HG03439 (cell line): Measurements from ENCODE around the gene FCN3.

ENCODE experiments used
- ATAC-seq: cut with Tn5 transposase; IDR thresholded peaks from one replicate; pipeline ENCODE4 v1.9.1; 2021; ENCODE audit warnings: mild to moderate bottlenecking, moderate library complexity; ENCODE audit not compliant: unreplicated experiment

Gene FCN3

DNA sequence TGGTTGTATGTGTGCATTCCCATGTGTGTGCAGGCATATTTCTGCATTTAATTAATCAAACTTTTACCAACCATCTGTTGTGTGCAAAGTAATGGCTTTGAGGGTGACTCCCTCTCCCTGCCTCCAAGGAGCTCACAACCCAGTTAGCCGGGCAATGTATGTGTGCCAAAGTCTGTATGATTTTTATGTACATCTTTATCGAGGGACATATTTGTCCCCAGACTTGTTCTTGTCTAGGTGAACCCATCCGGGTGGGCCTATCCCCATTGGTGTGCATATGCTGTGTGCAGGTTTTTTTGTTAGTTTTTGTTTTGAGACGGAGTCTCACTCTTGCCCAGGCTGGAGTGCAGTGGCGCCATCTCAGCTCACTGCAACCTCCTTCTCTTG lies 31.0 kb downstream of the FCN3 start:
- no peak for ATAC-seq

DNA sequence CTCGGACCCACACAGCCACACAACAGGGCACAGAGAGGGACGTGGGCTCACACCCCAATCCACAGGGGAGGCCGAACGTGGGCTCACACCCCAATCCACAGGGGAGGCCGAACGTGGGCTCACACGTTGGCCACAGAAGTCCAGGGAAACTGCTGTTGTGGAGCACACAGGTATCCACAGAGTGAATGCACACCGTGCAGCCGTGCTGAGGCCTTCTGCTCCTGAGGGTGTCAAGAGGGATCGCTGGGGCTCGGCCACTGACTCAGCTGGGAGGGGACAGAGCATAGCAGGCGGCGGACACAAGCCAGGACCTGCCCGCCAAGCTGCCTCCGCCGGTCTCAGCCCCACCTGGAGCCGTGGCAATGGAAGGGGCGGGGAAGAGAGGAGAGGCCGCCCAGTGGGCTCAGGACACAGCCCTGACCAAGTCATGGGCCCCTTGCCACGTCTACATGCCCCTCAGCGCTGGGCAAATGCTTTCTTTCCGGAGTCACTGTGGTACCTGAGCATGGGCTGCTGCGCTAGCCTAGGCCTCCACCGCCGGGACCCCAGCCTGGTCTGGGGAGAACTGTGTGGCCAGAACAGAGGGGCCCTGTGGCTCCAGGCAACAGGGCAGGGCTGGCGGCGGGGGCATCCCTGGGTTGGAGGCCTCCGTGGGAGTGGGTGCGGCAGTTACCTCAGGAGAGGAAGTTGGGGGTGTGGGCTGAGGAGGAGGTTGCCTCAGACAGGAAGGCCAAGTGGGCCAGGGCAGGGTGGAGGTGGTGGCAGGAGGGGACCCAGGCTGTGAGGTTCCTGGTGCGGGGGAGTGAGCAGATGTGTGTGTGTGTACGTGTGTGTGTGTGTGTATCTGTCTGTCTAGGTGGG lies 31.6 kb downstream of the FCN3 start:
- no peak for ATAC-seq

DNA sequence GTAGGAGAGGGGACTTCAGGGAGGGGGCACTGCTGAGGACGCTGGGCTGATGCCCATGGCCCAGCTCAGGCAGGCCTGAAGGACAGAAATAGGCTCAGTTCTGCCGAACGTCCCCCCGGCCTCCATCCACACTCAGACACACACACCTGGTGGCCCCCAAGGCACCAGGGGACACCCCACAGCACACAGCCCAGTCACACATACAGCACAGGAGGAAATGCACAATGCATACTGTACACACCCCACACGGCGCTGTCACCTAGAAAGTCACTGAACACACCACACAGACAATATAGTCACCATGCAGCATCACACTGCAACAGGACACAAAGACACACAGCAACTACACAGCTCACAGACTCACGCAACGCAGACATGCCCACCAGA lies 32.2 kb downstream of the FCN3 start:
- no peak for ATAC-seq

DNA sequence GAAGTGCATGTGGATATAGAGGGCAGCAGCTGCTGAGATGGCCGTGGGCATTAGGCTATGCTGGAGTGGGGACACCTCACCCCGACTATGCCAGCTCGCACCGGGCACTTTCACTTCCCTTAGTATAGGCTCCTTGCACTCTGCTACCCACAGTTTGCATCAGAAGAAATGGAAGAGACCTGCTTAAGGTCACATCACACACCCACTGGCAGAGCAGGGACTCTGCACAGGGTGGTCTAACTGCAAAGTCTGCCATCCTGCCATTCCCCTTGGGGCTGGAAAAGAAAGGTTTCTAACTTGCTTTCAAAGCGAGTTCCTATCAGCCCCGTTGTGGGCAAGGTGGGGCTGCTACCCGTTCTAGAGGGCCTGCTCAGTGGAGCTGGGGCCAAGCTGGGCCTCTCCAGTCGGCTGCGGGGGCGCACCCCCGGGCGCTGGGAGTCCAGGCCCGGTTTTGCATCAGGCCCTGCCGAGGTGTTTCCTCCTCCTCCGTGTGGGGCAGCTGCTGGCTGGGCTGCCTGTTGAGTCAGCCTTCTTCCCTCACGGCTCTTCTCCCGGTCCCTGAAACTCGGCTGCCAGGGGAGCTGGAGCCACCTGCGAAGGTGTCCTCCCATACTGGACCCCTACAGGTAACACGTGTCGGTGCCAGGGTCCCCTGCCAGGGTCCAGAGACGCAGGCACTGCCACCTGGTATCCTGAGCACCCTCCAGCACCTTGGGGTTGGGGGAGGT lies 32.9 kb downstream of the FCN3 start, which contains the start of gene SYTL1:
Gene SYTL1 (plus strand): TSS at position 498 of the 728 bp plus-strand sequence. CDS start 3,313 bp downstream, outside the sequence.
- no peak for ATAC-seq

DNA sequence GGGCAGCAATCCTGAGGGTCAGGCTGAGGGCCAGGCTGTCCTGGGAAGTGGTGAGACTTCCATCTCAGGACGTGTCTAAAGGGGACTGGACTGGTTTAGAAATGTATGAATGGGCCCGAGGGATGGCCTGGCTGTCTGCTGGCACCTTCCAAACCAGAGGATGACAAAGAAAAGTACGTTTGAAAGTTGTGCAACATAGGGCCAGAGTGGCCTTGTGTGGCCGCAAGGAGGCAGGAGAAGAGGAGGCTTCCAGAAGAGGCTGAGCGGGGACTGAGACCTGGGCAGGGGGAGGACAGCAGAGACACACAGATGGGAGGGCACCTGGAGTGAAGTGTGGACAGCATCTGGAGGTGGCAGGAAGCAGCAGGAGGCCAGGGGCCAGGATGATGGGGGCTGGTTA lies 35.4 kb downstream of the FCN3 start:
- ATAC-seq: no peak

DNA sequence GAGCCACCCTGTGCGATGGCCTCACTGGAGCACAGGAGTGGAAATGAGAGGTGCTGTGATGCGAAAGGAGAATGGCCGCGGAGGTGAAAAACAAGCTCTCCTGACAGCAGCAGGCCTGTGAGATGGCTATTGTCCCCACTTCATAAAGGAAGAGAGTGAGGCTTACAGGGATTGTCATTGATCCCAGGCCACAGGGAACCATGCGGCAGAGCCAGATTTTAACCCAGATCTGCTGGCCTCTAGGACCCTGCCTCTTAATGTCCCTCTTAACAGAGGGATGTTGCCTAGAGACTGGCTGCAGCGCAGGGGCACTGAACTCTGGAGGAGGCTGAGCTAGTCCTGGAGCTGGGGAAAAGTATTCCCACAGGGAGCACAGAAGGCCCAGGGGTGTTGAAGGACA lies 35.9 kb downstream of the FCN3 start:
- no peak for ATAC-seq

DNA sequence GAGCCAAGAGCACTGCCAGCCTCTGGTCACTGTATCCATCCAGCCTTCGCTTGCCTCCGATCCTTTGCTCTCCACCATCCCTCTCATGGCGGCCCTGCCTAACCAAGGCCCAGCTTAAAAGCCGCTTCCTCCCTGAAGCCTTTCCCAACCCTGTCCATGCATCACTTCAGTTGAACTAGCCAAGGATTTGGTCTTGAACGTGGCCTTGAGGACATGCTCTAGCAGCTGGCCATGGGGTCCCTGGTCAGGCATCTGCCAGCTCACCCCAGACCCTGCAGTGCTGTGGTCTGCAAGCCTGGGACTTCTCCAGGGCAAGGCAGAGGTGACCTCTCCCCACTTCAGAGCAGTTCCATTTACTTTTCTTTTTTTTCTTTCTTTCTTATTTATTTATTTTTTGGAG lies 37.9 kb downstream of the FCN3 start:
- no peak for ATAC-seq

DNA sequence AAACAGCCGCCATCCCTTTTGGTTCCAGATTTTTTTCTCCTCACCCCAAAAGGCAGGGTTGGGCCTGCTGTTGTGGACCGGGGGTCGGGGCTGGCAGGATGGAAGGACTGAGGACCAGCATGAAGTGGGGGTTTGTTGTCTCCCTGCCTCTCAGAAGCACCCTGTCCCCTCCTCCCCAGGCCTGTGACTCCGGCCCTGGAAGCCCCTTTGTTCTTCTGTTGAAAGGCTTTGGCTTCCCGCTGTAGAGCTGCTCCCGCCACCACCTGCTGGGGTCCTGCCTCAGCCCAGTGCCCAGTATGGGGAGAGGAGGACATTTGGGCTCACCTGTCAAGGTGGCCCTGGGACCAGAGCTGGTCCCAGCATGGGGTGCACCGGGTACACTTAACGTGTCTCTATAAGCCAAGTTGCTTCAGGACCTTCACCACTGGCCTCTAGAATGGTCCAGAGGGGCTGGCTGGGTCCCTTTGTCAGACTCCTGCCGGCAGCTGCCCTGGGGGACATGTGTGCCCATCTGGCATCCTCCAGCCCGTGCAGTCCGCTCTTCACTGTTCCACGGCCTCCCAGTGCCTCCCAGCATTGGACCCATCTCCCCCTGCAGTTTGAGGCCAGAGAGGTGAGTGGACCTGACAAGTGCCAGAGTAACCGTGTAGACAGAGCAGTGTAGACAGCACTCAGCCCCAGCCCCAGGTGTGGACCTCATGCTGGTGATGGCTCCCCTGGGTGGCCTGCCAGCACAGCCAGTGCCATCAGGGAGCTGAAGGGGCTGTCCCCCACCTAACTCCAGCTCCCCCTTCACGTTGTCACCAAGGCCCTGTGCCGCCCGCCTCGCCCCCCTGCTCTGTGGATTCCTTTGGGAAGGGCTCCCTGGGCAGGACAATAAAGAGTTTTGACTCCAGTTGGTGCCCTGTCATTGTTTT lies 38.9 kb downstream of the FCN3 start:
- no peak for ATAC-seq

DNA sequence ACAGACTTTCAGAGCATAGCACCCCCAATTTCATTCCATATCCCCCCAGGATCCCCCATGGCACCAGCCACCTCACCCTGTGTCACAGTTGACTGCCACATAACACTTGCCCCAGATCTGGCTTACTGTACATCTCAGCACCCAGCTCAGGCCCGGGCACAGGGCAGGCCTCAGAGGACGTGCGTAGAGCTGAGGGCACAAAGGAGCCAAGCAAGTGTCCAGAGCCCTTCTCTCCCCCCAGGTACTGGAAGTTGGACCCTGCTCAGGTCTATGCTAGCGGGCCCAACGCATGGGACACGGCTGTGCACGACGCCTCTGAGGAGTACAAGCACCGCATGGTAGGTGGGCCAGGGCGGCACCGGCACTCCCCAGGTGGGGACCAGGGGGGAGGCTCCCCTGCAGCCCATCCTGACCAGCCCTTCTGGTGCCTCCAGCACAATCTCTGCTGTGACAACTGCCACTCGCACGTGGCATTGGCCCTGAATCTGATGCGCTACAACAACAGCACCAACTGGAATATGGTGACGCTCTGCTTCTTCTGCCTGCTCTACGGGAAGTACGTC lies 40.8 kb downstream of the FCN3 start:
- ATAC-seq: no peak

DNA sequence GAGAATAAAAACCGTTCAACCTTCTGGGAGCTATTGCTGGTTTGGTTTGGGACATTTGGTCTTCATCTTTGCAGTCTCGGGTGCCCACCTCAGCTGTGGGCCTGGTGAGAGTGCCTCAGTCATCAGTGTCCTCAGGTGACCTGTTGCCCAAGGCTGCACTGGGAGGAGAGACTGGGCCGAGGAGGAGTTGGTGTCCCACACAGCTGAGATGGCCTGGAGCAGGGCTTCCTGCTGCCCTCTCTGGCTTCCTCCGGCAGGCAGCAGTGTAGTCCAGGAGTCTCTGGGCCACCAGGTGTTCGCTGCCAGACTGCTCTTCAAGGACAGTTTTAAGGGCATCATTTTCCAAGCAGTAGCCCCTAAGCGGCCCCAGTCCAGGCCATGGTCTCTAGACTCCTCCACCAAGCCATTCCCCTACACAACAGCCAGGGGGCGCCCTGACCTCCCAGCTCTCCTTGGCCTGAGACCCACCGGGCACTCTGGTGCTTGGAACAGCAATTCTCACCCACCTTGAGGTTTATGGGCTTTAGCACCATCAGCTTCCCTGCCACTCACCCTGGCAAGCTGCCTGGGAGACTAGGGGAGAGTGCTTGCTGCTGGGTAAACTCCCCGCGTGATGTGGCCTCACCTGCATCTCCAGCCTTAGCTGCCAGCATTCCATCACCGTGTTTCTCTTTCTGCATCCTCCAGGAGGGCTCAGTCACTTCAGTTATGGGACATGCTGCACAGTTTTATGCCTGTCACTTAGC lies 41.9 kb downstream of the FCN3 start:
- no peak for ATAC-seq

DNA sequence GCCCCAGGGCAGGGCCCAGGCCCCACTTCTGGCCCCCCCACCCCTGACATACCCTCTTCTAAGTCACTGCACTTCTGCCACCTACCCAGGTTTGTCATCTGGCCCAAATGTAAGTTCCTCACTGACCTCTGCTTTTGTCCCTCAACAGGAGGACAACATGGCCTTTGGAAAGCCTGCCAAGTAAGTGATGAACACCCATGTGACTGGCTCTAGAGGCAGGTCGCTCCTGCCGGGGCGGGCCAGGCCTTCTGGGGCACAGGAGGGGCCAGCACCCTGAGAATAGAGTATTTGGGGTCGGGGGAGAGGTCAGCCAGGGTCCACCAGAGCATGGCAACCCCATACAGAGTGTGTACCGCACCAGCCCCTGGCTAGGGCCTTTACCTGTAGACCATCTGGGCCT lies 42.7 kb downstream of the FCN3 start:
- ATAC-seq: no peak

DNA sequence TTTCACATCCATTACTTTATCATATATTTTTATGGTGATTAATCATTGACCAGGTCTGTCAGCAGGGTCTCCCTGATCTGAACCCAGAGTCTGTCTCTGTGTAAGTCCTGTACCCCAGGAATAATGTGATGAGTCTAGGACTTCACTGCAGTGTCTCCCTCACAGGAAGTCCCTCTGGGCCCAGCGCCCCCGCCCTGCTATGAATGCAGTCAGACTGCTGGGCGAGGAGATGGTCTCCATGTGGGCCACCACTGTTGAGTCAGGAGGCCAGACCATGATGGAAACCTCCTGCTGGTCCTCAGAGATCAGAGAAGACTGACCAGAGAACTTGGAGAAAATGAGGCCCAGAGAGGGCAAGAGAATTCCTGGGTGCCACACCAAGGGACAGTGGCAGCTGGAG lies 43.2 kb downstream of the FCN3 start:
- ATAC-seq: no peak

DNA sequence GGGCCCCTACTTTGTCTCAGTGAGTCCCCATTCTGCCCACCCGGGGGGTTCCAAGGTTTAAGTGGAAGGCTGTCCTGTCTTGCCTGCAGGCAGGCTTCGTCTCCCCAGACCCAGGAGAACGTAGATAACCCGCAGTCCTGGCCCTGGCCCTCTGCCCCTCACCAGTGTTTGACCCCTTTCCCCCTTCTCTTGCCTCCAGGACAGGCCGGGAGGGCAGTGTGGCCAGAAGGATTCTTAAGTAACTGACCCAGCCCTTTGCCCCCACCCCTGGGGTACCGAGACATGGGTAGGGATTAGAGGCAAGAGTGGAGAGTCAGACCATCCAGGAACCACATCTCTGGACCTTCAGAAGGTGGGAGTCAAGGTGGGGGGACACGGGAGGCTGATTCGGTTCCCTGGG lies 43.8 kb downstream of the FCN3 start:
- no peak for ATAC-seq

DNA sequence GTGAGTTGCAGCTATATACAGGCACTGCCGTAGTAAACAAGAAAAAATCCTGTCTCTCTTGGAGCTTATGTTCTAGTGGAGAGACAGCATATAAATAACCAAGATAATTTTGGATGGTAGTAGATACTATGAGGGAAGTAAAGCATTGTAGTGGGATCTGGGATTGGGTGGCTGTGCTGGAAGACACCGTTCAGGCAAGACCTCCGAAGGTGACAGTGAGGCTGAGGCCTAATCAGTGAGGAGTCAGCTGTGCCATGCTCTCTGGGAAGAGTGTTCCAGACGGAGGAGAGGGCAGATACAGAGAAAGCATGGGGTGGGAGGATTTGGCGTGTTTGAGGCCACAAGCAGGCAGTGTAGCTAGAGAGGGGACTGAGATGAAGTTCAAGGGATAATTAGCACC lies 46.7 kb downstream of the FCN3 start:
- ATAC-seq: no peak

DNA sequence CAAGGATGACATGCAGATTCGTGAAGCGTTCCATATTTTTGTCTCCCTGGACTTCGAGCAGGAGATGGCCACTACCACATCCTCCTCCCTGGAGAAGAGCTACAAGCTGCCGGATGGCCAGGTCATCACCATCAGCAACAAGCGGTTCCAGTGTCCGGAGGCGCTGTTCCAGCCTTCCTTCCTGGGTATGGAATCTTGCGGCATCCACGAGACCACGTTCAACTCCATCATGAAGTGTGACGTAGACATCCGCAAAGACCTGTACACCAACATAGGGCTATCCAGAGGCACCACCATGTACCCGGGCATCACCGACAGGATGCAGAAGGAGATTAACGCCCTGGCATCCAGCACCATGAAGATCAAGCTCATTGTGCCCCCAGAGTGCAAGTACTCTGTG lies 49.3 kb downstream of the FCN3 start:
- no peak for ATAC-seq

DNA sequence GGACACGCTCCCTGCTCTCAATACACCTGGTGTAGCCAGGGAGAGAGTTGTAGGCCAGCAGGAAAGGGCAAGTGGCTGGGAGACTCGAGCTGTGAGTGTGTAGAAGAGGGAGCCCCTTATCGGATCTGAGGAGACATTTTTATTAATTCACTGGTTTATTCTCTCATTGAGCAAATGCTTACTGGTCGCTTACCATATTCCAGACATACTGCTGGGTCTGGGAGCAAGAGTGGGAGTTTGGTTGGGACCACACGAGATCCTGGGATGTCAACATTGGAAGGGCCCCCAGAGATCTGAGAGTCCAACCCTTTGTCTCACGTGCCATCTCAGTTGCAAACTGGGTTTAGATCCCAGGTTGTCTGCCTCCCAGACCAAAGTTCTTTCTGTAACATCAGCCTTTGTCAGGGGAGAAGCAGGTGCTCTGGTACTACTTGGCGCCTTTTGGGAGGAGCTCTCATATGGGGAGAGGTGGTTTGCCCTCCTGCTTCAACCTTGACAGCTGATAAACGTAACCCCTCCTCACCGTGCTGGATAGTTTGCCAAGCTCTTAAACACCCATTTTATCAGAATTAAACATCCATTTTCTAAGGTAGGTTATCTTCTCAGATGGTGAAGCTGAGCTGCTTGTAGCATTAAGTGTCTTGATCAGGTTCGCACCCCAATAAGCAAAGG lies 51.9 kb downstream of the FCN3 start:
- peak; percentile 4 for ATAC-seq

DNA sequence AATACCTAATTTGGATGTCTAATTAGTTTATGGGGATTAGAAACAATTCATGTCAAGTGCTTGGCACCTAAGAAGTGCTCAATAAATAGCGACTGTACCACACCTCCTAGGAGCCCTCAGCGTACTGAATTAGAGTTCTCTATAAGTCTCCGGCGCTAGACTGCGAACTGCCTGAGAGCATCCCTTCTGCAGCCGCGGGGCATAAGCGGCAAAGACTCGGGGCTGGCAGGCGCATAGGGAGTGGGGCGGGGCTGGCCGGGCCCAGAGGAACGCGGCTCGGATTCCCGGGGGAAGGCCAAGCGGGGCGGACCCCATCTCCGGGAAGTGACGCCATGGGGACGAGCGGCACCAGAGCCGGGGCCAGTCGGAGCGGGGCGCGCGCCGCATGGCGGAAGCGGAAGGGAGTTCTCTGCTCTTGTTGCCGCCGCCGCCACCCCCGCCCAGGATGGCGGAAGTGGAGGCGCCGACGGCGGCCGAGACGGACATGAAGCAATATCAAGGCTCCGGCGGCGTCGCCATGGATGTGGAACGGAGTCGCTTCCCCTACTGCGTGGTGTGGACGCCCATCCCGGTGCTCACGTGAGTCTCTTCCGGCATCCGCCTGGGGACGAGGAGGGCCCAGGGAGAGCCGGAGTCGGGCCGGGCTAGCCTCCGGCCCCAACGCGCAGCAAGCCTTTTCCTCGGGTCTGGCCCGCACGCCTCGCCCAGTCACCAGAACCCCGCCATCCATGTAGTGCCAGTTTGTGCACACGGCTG lies 52.6 kb downstream of the FCN3 start, which contains the start of gene TMEM222:
Gene TMEM222 (plus strand): TSS at position 351 of the 756 bp plus-strand sequence. CDS start 35 bp downstream, at position 386.
- ATAC-seq: peak; percentile 97
